Astrocyte of the hippocampus (primary cell): ENCODE measurements around the gene TMPRSS11F.
A peak's percentile ranks its signal among the peaks of the same experiment; 100 is the strongest.
"Not testable (repeated sequence)": the region's sequence is repeated elsewhere in the genome, so short reads cannot be mapped to it uniquely, and the experiment has no call there.

ENCODE experiments used
- DNase-seq: peaks from one replicate; pipeline ENCODE4 v3.0.0; 2011; ENCODE audit warnings: low read depth, low spot score

The TMPRSS11F gene

GRCh38 chr4:68129793-68130192, at the start of gene TMPRSS11F:
Gene TMPRSS11F, minus strand, starts transcription at chr4:68129869. Its CDS starts 49 bp downstream, at chr4:68129820.
- DNase-seq = no peak

- peak; percentile 7 for DNase-seq
These were observed 47.2 kb upstream of the TMPRSS11F start for GRCh38 chr4:68176904-68177303.

- DNase-seq = peak; percentile 17
These were observed 46.8 kb upstream of the TMPRSS11F start for GRCh38 chr4:68176500-68176899.

GRCh38 chr4:68175562-68176155, 46.0 kb upstream of the TMPRSS11F start:
- peak; percentile 79 for DNase-seq

DNA sequence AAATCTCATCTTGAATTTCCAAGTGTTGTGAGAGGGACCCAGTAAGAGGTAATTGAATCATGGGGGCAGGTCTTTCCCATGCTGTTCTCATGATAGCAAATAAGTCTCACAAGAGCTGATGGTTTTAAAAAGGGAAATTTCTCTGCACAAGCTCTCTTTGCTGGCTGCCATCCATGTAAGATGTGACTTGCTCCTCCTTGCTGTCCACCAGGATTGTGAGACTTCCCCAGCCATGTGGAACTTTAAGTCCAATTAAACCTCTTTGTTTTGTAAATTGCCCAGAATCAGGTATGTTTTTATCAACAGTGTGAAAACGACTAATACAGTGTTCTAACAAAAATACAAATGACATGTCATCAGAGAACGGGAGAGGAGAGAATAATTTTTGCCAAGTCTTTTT, 44.7 kb upstream of the TMPRSS11F start:
- DNase-seq = not testable (repeated sequence)

DNA sequence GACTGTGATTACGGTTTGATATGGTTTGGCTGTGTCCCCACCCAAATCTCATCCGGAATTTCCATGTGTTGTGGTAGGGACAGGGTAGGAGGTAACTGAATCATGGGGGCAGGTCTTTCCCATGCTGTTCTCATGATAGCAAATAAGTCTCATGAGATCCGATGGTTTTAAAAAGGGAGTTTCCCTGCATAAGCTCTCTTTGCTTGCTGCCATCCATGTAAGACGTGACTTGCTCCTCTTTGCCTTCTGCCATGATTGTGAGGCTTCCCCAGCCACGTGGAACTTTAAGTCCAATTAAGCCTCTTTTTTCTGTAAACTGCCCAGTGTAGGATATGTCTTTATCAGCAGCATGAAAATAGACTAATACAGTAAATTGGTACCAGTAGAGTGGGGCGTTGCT, 42.5 kb upstream of the TMPRSS11F start:
- DNase-seq = not testable (repeated sequence)

DNA sequence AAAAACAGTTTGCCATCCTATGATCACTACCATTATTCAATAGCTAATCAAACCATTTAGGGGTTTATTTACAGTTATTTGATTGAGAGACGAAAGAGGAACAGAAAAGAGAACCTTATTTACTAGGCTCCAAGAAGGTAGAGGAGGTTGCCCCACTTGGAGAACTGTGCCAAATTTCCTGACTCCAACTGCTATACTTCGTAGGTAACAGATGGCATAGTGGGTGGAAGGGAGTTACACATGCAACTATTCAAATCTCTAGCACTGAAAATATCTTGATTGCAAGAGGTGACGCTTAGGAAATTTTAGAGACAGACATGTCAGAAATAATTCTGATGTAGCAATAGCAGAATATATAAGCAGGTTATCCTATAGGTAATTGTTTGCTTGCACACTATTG, 38.0 kb upstream of the TMPRSS11F start:
- no peak for DNase-seq

GRCh38 chr4:68167166-68167565, 37.5 kb upstream of the TMPRSS11F start:
- no peak for DNase-seq

DNA sequence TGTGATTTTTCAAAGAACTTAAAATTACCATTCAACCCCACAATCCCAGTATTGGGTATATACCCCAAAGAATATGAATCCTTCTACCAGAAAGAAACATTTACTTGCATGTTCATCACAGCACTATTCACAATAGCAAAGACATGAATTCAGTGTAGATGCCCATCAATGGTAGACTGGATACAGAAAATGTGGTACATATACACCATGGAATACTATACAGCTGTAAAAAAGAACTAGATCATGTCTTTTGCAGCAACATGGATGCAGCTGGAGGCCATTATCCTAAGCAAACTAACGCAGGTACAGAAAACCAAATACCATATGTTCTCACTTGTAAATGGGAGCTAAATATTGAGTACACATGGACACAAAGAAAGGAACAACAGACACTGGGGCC, 34.1 kb upstream of the TMPRSS11F start:
- DNase-seq = no peak

DNA sequence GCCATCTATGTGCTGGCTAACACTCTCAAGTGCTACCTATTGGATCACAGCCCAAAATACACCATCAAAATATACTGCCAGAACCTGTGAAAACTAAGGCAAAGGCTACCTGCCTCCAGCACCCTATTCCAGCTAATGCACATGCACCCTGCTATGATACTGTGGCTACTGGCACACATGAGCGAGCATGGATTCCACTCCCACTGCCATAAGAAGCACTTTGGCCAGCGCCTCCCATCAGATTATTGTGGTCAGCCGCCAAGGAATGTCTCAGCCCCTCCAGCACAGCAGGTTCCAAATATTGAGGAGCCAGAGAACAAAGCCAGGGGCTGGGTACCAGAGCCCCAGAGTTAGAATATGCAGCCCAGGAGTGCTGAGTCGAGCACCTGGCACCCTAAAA, 32.5 kb upstream of the TMPRSS11F start:
- peak; percentile 33 for DNase-seq

DNA sequence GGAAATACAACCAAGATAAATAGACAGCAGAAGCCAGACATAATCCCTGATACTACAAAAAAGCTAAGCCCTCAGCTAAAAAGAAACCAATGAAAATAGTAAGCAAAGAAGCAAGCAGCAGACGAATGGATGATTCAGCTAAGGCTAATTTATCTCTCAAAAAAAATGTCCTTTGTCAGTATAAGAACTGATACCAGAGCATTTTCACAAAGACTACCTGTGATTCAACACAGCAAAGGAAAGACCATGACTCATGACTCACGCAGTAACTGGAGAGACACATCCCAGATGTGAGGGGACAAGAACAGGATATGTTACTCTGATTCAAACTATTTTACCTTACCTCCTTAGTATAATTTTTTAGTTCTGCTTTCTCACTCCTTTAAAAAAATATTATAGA, 22.7 kb upstream of the TMPRSS11F start:
- peak; percentile 5 for DNase-seq

- no peak for DNase-seq
These were observed 19.4 kb upstream of the TMPRSS11F start for GRCh38 chr4:68148800-68149685.

DNA sequence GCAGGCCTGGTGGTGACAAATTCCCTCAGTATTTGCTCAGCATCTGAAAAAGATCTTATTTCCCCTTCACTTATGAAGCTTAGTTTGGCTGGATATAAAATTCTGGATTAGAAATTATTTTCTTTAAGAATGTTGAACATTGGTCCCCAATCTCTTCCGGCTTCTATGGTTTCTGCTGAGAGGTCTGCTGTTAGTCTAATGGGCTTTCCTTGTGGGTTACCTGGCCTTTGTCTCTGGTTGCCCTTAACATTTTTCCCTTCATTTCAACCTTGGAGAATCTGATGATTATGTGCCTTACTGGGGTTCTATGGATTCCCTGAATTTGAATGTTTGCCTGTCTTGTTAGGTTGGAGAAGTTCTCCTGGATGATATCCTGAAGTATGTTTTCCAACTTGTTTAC, 17.4 kb upstream of the TMPRSS11F start:
- no peak for DNase-seq

GRCh38 chr4:68145261-68145660, 15.6 kb upstream of the TMPRSS11F start:
- no peak for DNase-seq

DNA sequence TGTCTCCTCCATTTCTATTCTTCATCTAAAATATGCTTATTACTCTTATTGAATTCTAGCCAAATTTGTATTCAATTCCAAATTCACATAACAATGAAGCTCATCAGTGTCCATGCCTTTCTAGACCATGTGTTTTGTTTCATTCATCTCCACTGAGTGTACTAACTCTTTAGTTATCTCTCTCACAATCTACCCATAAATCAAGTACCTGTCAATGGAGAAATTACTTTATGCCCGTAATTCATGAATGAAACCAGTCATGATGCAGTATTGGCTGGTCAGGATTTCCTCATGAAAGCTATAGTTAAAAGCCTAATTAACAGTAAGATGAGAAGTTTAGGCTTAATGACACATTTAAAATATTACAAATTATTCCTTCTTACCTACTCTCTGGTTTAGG, 12.2 kb upstream of the TMPRSS11F start:
- DNase-seq = no peak

- DNase-seq = no peak
These were observed 2.7 kb upstream of the TMPRSS11F start for GRCh38 chr4:68132342-68132741.

DNA sequence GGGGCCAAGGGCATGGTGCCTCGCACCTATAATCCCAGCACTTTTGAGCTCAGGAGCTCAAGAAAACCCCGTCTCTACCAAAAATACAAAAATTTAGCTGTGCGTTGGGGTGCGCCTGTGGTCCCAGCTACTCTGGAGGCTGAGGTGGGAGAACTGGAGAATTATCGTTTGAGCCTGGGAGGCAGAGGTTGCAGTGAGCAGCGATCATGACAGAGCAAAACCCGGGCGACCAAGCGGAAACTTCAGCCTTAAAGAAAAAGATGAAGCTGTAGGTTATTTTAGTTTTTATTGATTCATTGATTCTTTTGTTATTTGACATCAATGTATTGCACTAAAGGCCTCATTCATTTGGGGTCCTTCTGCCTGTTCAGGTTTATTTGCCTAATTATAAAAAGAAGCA, 5.4 kb downstream of the TMPRSS11F start:
- DNase-seq = no peak

- no peak for DNase-seq
These were observed 6.1 kb downstream of the TMPRSS11F start for GRCh38 chr4:68123525-68123924.

GRCh38 chr4:68119921-68120320, 9.7 kb downstream of the TMPRSS11F start:
- DNase-seq = no peak

DNA sequence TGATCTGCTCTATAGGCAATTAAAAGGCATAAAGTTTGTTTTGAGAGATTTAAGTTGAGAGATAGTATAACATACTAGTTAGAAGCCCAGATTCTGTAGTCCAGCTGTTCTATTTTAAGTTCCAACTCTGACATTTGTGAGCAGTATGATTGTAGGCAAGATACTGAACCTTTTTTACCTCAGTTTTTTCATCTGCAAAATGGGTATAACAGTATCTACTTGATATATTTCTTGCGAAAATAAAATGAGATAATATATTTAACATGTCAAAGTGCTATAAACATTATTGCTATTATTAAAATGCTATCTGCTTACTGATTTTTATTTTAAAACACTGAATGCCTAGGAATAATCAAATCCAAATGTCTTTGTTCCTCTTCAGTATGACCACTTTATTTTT, 19.2 kb downstream of the TMPRSS11F start:
- DNase-seq = no peak

- DNase-seq = no peak
These were observed 19.8 kb downstream of the TMPRSS11F start for GRCh38 chr4:68109868-68110267.

DNA sequence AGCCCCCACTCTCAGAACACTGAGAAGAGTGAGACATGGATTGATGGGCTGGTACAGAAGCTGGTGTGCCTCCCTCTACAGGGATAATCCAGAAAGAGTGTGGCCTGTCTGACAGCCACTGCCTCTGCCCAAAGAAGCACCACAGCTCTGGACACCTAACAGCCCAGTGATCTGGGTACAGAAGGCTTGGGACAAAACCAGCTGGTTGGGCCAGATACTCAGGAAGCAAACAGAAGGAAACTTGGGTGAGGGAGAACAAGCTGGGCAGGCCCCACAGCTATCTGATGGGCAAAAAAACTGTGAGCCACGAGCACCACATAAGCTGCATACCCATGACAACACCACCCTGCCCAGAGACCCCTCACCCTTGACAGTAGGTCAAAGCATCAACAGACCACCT, 46.9 kb downstream of the TMPRSS11F start:
- DNase-seq = no peak

DNA sequence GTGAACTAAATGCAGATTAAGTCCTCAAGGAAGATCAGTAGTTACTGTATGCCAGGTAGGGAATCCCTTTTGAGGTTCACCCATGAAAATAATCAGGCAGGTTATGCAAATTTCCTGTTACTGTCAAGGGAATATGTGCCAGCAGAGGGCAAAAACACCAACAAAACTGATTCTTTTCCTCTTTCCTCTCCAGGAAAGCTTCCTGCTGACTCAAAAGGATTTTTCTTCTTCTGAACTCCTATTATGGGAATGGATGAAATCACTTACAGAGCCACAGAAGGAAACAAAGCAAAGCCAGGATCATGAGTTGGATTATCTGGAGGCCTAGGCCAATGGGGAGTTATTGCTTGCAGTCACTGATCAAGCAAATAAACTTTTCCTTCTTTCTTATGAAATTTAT, 49.7 kb downstream of the TMPRSS11F start:
- DNase-seq = no peak
